CD4-positive, alpha-beta memory T cell (primary cell): ENCODE results near the gene SLC25A1. TPM values are rescaled to one million over a fixed set of nuclear protein-coding genes. Genes with fewer than 3 reads are reported as not detected.
A peak's percentile ranks its signal among the peaks of the same experiment; 100 is the strongest.

Source experiments
- CTCF ChIA-PET: fragments of 350-600 bp; sonication (Branson Sonifier 250); formaldehyde crosslinking; loops from one replicate; lab custom pipeline; 2021; ENCODE audit warnings: inconsistent platforms; ENCODE audit not compliant: partially characterized antibody; lab: Charles Lee
- POLR2A ChIA-PET: fragments of 350-600 bp; sonication (Branson Sonifier 250); formaldehyde crosslinking; loops from one replicate; lab custom pipeline; 2021; ENCODE audit not compliant: partially characterized antibody; lab: Charles Lee
- DNase-seq, 5 donors: peaks; one replicate each; pipeline versions ENCODE4 v3.0.0 to v3.0.0-alpha.2; 2020 to 2022; ENCODE audit warnings: mixed read lengths in 1 of 5
- H3K27ac ChIP-seq: one replicate; pipeline ENCODE4 v1.7.0; 2013; ENCODE audit warnings: low read depth, low read length
- H3K27me3 ChIP-seq: 2 replicates; pipeline ENCODE4 v1.7.0; 2013; ENCODE audit warnings: mild to moderate bottlenecking, low read length, moderate library complexity; ENCODE audit not compliant: insufficient read depth
- H3K36me3 ChIP-seq: 2 replicates; pipeline ENCODE4 v1.7.0; 2013; ENCODE audit warnings: mild to moderate bottlenecking, low read length, moderate library complexity; ENCODE audit not compliant: insufficient read depth
- H3K4me1 ChIP-seq: 2 replicates; pipeline ENCODE4 v1.7.0; 2013; ENCODE audit warnings: mild to moderate bottlenecking, low read length, moderate library complexity; ENCODE audit not compliant: insufficient read depth
- H3K4me3 ChIP-seq, 2 donors: one replicate each; pipeline ENCODE4 v1.7.0; 2013; ENCODE audit warnings: low read length in 2 of 2, mild to moderate bottlenecking in 1 of 2
- H3K9me3 ChIP-seq, 2 donors: one replicate each; pipeline ENCODE4 v1.7.0; 2013; ENCODE audit warnings: low read length in 2 of 2, control low read depth in 1 of 2; ENCODE audit not compliant: control insufficient read depth in 1 of 2
- H3K27ac Mint-ChIP-seq, 7 donors: one replicate each; pipeline ENCODE4 v1.8.0; 2020 to 2021; ENCODE audit warnings: mixed read lengths in 7 of 7, mild to moderate bottlenecking in 6 of 7, inconsistent platforms in 3 of 7, moderate library complexity in 3 of 7
- H3K27me3 Mint-ChIP-seq, 2 donors: one replicate each; pipeline ENCODE4 v1.8.0; 2020 to 2021; ENCODE audit warnings: mixed read lengths in 2 of 2
- H3K36me3 Mint-ChIP-seq, 2 donors: one replicate each; pipeline ENCODE4 v1.8.0; 2020 to 2021; ENCODE audit warnings: mixed read lengths in 2 of 2, inconsistent platforms in 1 of 2, mild to moderate bottlenecking in 1 of 2
- H3K4me1 Mint-ChIP-seq, 4 donors: one replicate each; pipeline ENCODE4 v1.8.0; 2020 to 2021; ENCODE audit warnings: mixed read lengths in 4 of 4, mild to moderate bottlenecking in 1 of 4
- H3K4me3 Mint-ChIP-seq, 8 donors: one replicate each; pipeline ENCODE4 v1.8.0; 2020 to 2021; ENCODE audit warnings: mixed read lengths in 8 of 8, mild to moderate bottlenecking in 7 of 8, moderate library complexity in 6 of 8, inconsistent platforms in 3 of 8
- H3K9me3 Mint-ChIP-seq, 8 donors: one replicate each; pipeline ENCODE4 v1.8.0; 2020 to 2021; ENCODE audit warnings: mixed read lengths in 8 of 8, mild to moderate bottlenecking in 5 of 8, inconsistent platforms in 3 of 8, moderate library complexity in 1 of 8
- intact Hi-C: fragments of 100-400 bp; cut with micrococcal nuclease; formaldehyde crosslinking; loops from one replicate; pipeline ENCODE4 v1.15.1; 2023
- polyA plus RNA-seq, 2 donors: library from polyadenylated mRNA; unstranded; fragments of 300-500 nt; fragmentation: Illumina TruSeq; gene quantifications; one replicate each; pipeline ENCODE4 v1.2.3, GENCODE V29; 2021
- total RNA-seq, 2 experiments: library from RNA; stranded (reverse); gene quantifications; one replicate each; pipeline ENCODE4 v1.2.3, GENCODE V29; 2021

SLC25A1 gene
- total and polyA plus RNA-seq, 4 experiments from 2014 or later, result 35.5 to 64.9 (median 39.9) TPM

DNA sequence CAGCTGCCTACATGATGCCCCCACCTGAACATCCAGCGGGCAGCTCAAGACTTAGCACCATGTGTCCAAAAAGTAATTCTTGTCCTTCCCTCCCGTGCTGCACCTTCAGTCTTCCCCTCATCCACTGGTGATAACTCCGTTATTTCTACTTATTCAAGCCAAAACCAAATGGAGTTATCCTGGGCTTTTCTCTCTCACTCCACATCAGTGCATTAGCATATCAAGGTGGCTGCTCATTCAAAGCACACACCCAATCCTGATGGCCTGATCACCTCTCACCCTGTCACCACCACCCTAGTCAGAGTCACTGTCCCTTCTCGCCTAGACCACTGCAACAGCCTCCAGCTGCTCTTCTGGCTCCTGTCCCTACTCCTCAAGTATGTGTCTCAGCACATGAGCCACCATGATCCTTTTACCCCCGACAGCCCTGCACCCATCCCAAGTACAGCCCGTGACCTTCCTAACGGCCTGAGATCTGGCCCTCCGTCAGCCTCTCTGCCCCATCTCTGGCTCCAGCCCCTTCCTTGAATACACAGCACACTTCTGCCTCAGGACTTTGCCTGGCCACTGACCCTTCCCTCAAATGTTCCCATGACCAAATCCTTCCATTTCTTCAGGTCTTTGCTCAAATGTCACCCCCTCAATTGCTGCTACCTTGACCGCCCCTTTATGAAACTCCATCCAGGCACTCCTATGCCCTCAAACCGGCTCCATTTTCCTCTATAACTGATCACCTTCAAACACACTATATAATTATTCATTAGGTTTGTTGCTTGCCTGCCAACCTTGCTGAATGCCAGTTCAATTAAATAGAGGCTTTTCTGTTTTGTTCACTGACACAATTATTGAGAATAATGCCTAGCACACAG is 19.7 kb upstream of the SLC25A1 start:
- H3K4me3 Mint-ChIP-seq, result no peak overlapping the region
- no peak overlapping the region for H3K27ac ChIP-seq
- no peaks in the 10 kb centered on the region for H3K36me3 ChIP-seq
- H3K9me3 Mint-ChIP-seq, result peaks cover 0 to 2% (median 0%) of the 10 kb centered on the region in 8 donors
- no peaks in the 10 kb centered on the region for H3K36me3 Mint-ChIP-seq
- H3K4me1 Mint-ChIP-seq, result peaks cover 9 to 16% (median 13%) of the 10 kb centered on the region in 4 donors
- peak overlapping the region in 1 of 7 donors; percentile 11 for H3K27ac Mint-ChIP-seq
- no peaks in the 10 kb centered on the region for H3K9me3 ChIP-seq
- ChIA-PET POLR2A (no interaction called here), CTCF (no interaction called here)
- H3K27me3 ChIP-seq, result no peaks in the 10 kb centered on the region
- H3K27me3 Mint-ChIP-seq, result no peaks in the 10 kb centered on the region
- intact Hi-C loops, result no loop called here
- H3K4me3 ChIP-seq, result no peak overlapping the region
- peaks cover 9% of the 10 kb centered on the region for H3K4me1 ChIP-seq
- DNase-seq, result no peak

DNA sequence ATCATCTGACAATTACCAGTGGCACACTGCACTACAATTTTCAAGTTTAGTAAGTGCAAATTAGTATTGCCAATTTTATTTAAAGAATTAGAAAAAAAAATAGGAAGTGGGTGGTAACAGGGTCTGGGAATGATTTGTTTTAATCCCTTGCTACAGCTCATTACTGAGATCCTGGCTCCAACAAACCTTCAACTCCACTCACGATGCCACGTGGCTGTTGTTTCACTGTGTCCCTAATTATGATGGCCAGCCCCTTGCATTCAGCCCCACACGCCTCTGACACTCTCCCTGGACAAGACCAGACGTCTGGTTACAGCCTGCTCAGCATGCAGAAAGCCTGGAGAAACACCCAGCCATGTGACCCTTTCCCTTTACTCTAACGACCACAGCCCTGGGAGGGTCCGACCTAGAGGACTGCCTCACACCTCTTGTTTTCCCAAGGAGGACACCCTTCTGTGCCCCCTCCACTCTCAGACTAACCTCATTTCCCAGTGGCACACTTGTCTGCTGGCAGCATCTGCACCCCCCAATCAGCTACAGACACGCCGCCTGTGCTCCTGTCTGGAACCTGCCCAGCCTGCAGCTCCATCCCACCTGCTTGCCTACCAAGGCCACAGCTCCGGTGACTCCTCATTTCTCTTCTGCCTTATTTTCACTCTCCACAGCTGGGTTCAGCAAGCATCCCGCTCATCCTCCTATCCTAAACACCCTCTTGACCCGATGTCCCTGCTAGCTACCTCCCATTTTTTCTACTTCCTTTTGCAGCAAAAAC is 18.5 kb upstream of the SLC25A1 start:
- Mint-ChIP-seq H3K4me3 (no peak overlapping the region), H3K27me3 (no peaks in the 10 kb centered on the region), H3K4me1 (peaks cover 9 to 16% (median 13%) of the 10 kb centered on the region in 4 donors), H3K36me3 (no peaks in the 10 kb centered on the region), H3K27ac (peak overlapping the region in 1 of 7 donors; percentile 51), H3K9me3 (peaks cover 0 to 2% (median 0%) of the 10 kb centered on the region in 8 donors)
- intact Hi-C loops, result no loop called here
- no peaks in the 10 kb centered on the region for H3K27me3 ChIP-seq
- no peak overlapping the region for H3K4me3 ChIP-seq
- H3K27ac ChIP-seq, result no peak overlapping the region
- peaks cover 9% of the 10 kb centered on the region for H3K4me1 ChIP-seq
- DNase-seq, result no peak
- no peaks in the 10 kb centered on the region for H3K9me3 ChIP-seq
- POLR2A ChIA-PET, result no interaction called here
- CTCF ChIA-PET, result no interaction called here
- H3K36me3 ChIP-seq, result no peaks in the 10 kb centered on the region

DNA sequence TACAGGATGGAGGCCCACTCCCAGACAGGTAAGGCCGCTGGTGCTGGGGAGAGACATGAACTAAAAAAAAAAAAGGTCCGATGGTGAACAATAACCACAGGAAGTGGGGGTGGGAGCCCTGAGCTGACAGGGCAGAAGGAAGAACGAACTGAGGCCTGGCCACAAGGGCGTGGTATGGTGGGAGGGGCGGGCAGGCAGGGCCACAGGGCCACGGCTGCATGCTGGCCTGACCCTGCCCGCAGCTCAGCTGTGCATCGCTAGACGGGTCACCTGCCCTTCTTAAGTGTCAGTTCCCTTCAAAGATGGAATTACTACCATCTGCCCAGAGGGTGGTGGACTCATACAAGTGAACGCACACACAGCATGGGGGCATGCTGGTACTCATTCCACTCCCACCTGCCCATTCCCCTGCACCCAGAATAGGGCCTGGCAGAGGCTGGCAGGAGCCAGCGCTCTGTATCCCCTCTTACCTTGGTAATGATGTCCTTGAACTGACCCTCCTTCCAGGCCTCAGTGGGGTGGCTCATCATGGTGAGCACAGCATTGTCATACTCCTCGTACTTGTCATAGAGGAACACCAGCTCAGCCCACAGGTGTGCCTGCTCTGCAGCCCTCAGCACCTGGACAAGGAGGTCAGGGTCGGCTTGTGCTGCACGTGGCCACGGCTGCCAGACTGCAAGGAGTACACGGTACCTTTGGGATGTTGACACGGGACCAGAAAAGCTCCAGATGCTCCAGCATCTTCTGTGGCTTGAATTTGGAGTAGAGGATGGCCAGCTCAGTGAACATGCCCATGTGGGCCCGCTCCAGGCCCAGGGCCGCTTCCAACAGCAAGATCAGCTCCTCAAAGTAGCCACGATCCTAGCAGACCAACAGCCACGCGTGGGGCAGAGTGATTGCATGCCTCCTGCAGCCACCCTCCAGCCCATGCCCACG is 17.5 kb upstream of the SLC25A1 start:
- POLR2A ChIA-PET, result interaction anchor here (0.5 kb wide), 1 partner anchor 679 kb away, joined by 3 read pairs; no protein-coding TSS in a partner anchor
- Histone ChIP-seq H3K4me1 (peaks cover 9% of the 10 kb centered on the region), H3K27ac (no peak overlapping the region), H3K4me3 (no peak overlapping the region), H3K9me3 (no peaks in the 10 kb centered on the region), H3K36me3 (no peaks in the 10 kb centered on the region), H3K27me3 (no peaks in the 10 kb centered on the region)
- H3K4me1 Mint-ChIP-seq, result peaks cover 9 to 16% (median 13%) of the 10 kb centered on the region in 4 donors
- intact Hi-C loops, result no loop called here
- peak overlapping the region in 3 of 8 donors; percentile 31 to 44 (median 41) for H3K4me3 Mint-ChIP-seq
- no peak for DNase-seq
- peaks cover 0 to 2% (median 0%) of the 10 kb centered on the region in 8 donors for H3K9me3 Mint-ChIP-seq
- H3K27ac Mint-ChIP-seq, result peak overlapping the region in 4 of 7 donors; percentile 46 to 83 (median 58)
- H3K36me3 Mint-ChIP-seq, result no peaks in the 10 kb centered on the region
- CTCF ChIA-PET, result no interaction called here
- no peaks in the 10 kb centered on the region for H3K27me3 Mint-ChIP-seq

DNA sequence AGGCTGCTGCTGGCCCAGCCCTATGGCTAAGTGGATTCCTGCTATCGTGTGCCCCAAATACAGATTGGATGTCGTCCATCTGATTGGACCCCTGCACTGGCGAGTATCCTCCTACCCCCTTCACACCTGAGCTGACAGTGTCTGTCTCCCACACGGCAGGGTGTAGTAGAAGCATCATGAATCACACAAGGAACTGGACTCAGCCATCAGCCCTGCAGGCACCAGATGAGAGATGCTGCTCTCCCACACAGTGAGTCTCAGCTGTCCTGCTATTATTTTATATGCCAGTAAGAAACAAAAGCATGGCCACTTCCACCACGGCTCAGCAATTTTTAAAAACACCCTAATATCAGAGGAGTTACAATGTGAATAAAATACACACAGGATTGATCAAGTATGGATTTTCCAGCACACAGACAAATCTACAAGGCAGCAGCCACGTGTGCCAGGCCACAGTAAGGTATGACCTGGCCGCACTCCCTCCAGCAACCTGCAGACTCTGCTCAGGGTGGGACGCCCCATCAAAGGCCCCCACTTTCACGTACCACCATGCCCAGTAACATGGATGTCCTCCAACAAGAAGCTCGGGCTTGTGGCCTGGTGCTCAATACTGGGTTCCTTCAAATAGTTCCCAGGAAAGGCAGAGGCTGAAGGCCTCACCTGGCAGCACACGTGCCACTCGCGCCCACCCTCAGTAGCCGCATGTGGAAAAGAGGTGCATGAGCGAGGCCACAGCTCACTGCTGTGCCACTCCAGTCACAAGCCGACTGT is 16.4 kb upstream of the SLC25A1 start:
- Mint-ChIP-seq H3K27me3 (no peaks in the 10 kb centered on the region), H3K4me1 (peaks cover 9 to 16% (median 13%) of the 10 kb centered on the region in 4 donors), H3K27ac (peak overlapping the region in 3 of 7 donors; percentile 19 to 67 (median 20)), H3K4me3 (peak overlapping the region in 1 of 8 donors; percentile 33), H3K9me3 (peaks cover 0 to 2% (median 0%) of the 10 kb centered on the region in 8 donors), H3K36me3 (no peaks in the 10 kb centered on the region)
- Histone ChIP-seq H3K27me3 (no peaks in the 10 kb centered on the region), H3K4me1 (peaks cover 9% of the 10 kb centered on the region), H3K27ac (no peak overlapping the region), H3K9me3 (no peaks in the 10 kb centered on the region), H3K36me3 (no peaks in the 10 kb centered on the region), H3K4me3 (no peak overlapping the region)
- DNase-seq, result no peak
- ChIA-PET CTCF (interaction anchor here (0.5 to 1.2 kb wide), 2 partner anchors 16 to 478 kb away, joined by 3 read pairs; no protein-coding TSS in a partner anchor), POLR2A (interaction anchor here (0.5 kb wide), 1 partner anchor 680 kb away, joined by 3 read pairs; no protein-coding TSS in a partner anchor)
- intact Hi-C loops, result no loop called here

DNA sequence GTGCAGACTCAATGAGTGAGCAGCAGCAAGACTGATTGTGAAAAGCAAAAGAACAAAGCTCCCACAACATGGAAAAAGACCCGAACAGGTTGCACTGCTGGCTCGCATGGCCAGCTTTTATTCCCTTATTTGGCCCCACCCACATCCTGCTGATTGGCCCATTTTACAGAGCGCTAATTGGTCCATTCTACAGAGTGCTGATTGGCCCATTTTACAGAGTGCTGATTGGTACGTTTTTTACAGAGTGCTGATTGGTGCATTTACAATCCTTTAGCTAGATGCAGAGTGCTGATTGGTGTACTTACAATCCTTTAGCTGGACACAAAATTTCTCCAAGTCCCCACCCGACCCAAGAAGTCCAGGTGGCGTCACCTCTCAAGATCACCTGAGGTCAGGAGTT is 15.3 kb upstream of the SLC25A1 start:
- H3K4me3 ChIP-seq, result no peak overlapping the region
- no peak for DNase-seq
- Mint-ChIP-seq H3K9me3 (peaks cover 0 to 2% (median 0%) of the 10 kb centered on the region in 8 donors), H3K36me3 (no peaks in the 10 kb centered on the region), H3K27ac (no peak overlapping the region), H3K4me3 (no peak overlapping the region), H3K27me3 (no peaks in the 10 kb centered on the region), H3K4me1 (peaks cover 9 to 16% (median 13%) of the 10 kb centered on the region in 4 donors)
- CTCF ChIA-PET, result interaction anchor here (1.2 kb wide), 1 partner anchor 15 kb away, joined by 3 read pairs; no protein-coding TSS in a partner anchor
- no peak overlapping the region for H3K27ac ChIP-seq
- H3K27me3 ChIP-seq, result no peaks in the 10 kb centered on the region
- POLR2A ChIA-PET, result no interaction called here
- intact Hi-C loops, result no loop called here
- no peaks in the 10 kb centered on the region for H3K9me3 ChIP-seq
- peaks cover 9% of the 10 kb centered on the region for H3K4me1 ChIP-seq
- H3K36me3 ChIP-seq, result no peaks in the 10 kb centered on the region
